ENCODE data around the gene FUT8.

The FUT8 gene

GRCh38 chr14:65495196-65495595, 82.7 kb downstream of the FUT8 start:
- peak; percentile 12 for DNase-seq (ENCODE audit: low spot score)

- peak; percentile 29 for DNase-seq (ENCODE audit: low spot score)
These were observed 83.9 kb downstream of the FUT8 start for GRCh38 chr14:65496178-65496993.

DNA sequence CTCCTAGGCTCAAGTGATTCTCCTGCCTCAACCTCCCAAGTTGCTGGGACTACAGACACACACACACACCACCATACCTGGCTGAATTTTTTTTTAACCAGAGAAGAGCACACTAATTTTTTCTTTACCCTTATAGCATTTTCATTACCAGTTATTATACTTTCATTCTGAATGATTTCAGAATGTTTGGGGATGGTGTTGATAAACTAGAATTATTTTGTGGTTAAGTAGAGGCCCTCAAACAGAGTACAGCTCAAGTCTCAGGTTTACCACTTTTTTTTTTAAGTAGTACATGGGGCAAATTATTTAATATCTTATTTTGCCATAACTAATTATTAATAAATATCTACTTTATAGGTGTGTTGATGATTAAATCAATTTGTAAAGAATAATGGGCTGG, 86.6 kb downstream of the FUT8 start:
- no peak for DNase-seq (ENCODE audit: low spot score)

DNA sequence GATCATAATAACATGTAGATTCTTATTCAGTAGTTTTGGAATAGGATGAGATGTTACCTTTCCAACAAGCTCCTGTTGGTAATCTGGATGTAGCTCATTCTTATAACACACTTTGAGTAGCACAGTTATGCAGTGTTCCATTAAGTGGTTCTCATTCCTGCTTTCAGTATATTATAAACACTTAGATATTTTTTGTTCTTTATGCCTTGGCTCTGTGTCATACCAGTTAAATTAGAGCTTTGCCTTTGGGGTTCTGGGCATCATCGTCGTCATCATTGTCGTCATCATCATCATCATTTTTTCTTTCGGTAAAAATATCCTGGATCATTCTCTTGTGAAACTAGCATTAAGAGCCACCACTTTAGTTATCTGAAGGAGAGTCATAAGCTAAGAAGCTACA, 87.5 kb downstream of the FUT8 start:
- no peak for DNase-seq (ENCODE audit: low spot score)

GRCh38 chr14:65501328-65501727, 88.8 kb downstream of the FUT8 start:
- DNase-seq (ENCODE audit: low spot score): peak; percentile 9

DNA sequence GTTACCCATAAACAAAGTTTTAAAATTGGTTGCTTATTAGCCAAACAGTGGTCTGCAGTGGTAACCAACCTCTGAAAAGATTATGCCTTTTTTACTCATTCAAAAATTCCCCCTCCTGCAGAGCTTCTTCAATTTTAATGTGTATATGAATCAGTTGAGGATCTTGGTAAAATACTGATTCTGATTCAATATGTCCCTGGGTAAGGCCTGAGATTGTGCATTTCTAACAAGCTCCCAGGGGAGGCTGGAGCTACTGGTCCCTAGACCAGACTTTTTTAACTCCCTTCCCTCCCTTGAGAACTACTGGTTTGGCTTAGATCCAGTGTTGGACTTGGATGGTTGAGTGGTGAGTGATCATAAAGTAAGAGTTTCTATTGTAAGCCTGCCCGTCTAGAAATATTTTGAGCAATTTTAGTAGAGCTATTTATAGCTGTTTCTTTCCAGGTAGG, 90.2 kb downstream of the FUT8 start:
- DNase-seq (ENCODE audit: low spot score): no peak

- DNase-seq (ENCODE audit: low spot score): no peak
These were observed 91.2 kb downstream of the FUT8 start for GRCh38 chr14:65503771-65504170.

GRCh38 chr14:65506801-65507200, 94.3 kb downstream of the FUT8 start:
- DNase-seq (ENCODE audit: low spot score): no peak

DNA sequence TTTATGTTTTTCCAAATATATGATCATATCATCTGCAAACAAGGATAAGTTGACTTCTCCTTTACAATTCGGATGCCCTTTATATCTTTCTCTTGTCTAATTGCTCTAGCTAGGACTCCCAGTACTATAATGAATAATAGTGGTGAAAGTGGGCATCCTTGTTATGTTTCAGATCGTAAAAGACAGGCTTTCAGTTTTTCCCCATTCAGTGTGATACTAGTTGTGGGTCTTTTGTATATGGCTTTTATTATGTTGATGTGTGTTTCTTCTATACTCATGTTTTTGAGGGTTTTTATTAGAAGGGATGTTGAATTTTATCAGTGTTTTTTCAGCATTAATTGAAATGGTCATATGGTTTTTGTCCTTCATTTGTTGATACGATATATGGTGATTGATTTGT, 97.3 kb downstream of the FUT8 start:
- DNase-seq (ENCODE audit: low spot score): no peak

DNA sequence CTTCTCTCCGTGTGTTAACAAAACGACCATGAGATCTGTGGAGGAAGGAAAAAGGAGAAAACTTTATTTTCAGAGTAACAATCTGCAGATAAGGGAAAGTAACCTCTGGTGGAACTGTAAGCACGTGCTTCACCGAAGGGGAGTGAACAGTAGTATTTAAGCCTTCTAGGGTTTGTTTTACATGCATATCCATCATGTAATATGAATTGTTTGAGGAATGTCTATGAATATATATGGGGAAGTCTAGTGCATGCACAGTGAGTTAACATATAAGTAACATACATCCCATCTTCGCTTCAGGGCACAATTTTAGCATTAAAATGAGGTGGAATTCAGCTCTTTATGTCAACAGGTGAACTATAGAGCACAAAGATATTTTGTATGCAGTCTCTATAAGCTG, 101.1 kb downstream of the FUT8 start:
- DNase-seq (ENCODE audit: low spot score): no peak

- no peak for DNase-seq (ENCODE audit: low spot score)
These were observed 105.4 kb downstream of the FUT8 start for GRCh38 chr14:65517635-65518542.

DNA sequence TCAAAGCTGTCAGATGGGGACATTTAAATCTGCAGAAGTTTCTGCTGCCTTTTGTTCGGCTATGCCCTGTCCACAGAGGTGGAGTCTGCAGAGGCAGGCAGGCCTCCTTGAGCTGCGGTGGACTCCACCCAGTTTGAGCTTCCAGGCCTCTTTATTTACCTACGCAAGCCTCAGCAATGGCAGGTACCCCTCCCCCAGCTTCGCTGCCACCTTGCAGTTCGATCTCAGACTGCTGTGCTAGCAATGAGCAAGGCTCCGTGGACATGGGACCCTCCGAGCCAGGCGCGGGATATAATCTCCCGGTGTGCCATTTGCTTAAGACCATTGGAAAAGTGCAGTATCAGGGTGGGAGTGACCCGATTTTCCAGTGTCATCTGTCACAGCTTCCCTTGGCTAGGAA, 115.5 kb downstream of the FUT8 start:
- DNase-seq (ENCODE audit: low spot score): no peak

GRCh38 chr14:65531148-65531547, 118.6 kb downstream of the FUT8 start:
- no peak for DNase-seq (ENCODE audit: low spot score)

DNA sequence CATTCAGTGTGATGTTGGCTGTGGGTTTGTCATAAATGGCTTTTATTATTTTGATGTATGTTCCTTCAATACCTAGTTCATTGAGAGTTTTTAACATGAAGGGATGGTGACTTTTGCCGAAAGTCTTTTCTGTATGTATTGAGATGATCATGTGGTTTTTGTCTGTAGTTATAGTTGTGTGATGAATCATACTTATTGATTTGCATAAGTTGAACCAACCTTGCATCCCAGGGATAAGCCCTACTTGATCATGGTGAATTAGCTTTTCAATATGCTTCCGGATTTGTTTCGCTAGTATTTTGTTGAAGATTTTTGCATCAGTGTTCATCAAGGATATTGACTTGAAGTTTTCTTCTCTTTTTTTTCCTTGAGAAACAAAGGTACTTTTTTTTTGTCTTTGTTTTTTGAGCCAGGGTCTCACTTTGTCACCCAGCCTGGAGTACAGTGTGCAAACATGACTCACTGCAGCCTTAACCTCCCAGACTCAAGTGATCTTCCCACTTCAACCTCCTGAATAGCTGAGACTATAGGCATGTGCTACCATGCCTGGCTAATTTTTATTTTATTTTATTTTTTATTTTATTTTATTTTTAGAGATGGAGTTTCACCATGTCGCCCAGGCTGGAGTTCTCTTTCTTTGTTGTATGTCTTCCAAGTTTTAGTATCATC, 121.3 kb downstream of the FUT8 start:
- no peak for DNase-seq (ENCODE audit: low spot score)

- no peak for DNase-seq (ENCODE audit: low spot score)
These were observed 124.4 kb downstream of the FUT8 start for GRCh38 chr14:65536781-65537423.

GRCh38 chr14:65548878-65549277, 136.3 kb downstream of the FUT8 start:
- no peak for DNase-seq (ENCODE audit: low spot score)

DNA sequence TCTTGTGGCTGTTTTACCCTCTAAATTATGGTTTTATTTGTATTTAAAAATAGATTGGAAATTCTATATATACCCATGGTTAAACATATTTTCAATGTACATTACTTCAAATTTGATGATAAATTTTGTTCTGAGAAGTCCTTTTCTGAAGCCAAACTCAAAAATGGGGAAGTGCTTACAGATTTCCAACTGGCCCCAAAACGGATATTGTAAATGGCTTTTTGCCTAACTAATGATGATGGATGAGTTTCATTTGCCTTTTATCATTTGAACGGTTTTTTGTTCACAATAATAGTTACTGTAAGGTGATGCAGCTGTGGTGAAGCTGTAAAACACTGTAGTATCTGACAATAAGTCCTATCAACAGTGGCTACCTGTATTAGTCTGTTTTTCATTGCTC, 136.9 kb downstream of the FUT8 start:
- DNase-seq (ENCODE audit: low spot score): no peak

GRCh38 chr14:65550779-65551643, 138.5 kb downstream of the FUT8 start:
- no peak for DNase-seq (ENCODE audit: low spot score)

- DNase-seq (ENCODE audit: low spot score): no peak
These were observed 140.2 kb downstream of the FUT8 start for GRCh38 chr14:65552724-65553123.

DNA sequence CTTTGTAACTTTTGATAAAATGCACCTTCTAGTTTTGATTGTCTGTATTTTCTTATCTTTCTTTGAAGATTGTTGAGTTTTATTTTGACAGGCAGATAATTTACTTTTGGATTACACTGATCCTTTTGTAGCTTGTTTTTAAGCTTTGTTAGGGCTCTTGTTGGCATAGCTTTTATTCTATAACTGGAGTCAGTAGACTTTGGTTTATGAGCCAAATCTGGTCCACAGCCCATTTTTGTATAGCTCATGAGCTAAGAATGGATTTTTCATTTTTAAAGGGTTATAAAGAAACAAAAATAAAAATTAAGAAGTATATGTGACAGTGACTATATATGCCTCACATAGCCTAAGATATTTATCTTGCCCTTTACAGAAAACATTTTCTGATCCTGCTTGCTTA, 142.3 kb downstream of the FUT8 start:
- DNase-seq (ENCODE audit: low spot score): no peak

DNA sequence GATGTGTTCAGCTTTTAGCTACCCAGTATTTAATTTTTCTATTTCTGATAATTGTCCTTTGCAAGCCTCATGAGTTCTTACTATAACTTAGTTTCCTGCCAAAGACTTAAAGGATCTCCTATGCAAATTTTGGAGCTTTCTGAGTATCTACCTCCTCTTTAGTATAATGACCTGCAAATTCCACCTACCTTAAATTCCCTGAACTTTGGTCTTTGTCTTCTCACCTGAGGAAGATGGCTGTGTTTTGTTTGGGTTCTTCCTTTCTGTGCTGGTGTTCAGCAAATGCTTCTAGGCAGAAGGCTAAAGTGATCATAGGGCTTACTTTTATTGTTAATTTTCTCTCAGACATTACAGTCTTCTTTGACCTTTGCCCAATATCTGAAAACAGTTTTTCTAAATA, 142.8 kb downstream of the FUT8 start:
- DNase-seq (ENCODE audit: low spot score): no peak
